Keratinocyte (primary cell): Measurements from ENCODE around the gene SYNE2. TPM values are rescaled to one million over a fixed set of nuclear protein-coding genes. Genes with fewer than 3 reads are reported as not detected.

Experiments
- DNase-seq: peaks from one replicate; pipeline ENCODE4 v3.0.0-alpha.2; 2011; ENCODE audit warnings: low read depth, missing footprints, low spot score
- FAIRE-seq: peaks from 2 replicates; lab custom pipeline; 2011; peaks lifted over from hg19 to GRCh38; lab: Jason Lieb, UNC
- H2AFZ ChIP-seq: 2 replicates; pipeline ENCODE4 v1.6.0; 2012; ENCODE audit warnings: low read length, control low read depth, inconsistent platforms; ENCODE audit not compliant: control insufficient read depth
- H3K27ac ChIP-seq: 2 replicates; pipeline ENCODE4 v1.5.1; 2011; ENCODE audit warnings: low read length; ENCODE audit not compliant: control insufficient read depth, insufficient read depth
- H3K27me3 ChIP-seq: 3 replicates; pipeline ENCODE4 v1.6.0; 2011; ENCODE audit warnings: low read length; ENCODE audit not compliant: control insufficient read depth, insufficient read depth; ENCODE audit errors: extremely low read depth
- H3K36me3 ChIP-seq, 2 experiments: 2 replicates in 1 of 2; 3 replicates in 1 of 2; pipeline ENCODE4 v1.5.1; 2011; ENCODE audit warnings: low read length in 2 of 2, mild to moderate bottlenecking in 1 of 2; ENCODE audit not compliant: control insufficient read depth in 2 of 2, insufficient read depth in 2 of 2; ENCODE audit errors: extremely low read depth in 1 of 2
- H3K4me1 ChIP-seq: 3 replicates; pipeline ENCODE4 v1.5.1; 2011; ENCODE audit warnings: low read length; ENCODE audit not compliant: control insufficient read depth, insufficient read depth; ENCODE audit errors: extremely low read depth
- H3K4me2 ChIP-seq: 3 replicates; pipeline ENCODE4 v1.6.0; 2011; ENCODE audit warnings: low read depth, low read length; ENCODE audit not compliant: control insufficient read depth, insufficient read depth; ENCODE audit errors: extremely low read depth
- H3K4me3 ChIP-seq, 3 experiments: fragments of 200-600 bp in 1 of 3; sonication (generic) in 1 of 3; 2 replicates in 2 of 3; 3 replicates in 1 of 3; pipeline ENCODE4 v1.5.1; 2011 to 2016; ENCODE audit warnings: low read length in 3 of 3, mild to moderate bottlenecking in 3 of 3, control low read depth in 2 of 3, inconsistent platforms in 1 of 3, low read depth in 1 of 3, mixed read lengths in 1 of 3, mixed run types in 1 of 3, moderate library complexity in 1 of 3; ENCODE audit not compliant: control insufficient read depth in 2 of 3, insufficient read depth in 2 of 3; ENCODE audit errors: extremely low read depth in 1 of 3
- H3K79me2 ChIP-seq: 2 replicates; pipeline ENCODE4 v1.6.0; 2012; ENCODE audit warnings: low read length; ENCODE audit not compliant: control insufficient read depth, insufficient read depth
- H3K9ac ChIP-seq: 3 replicates; pipeline ENCODE4 v1.6.0; 2011; ENCODE audit warnings: low read length; ENCODE audit not compliant: control insufficient read depth, insufficient read depth; ENCODE audit errors: extremely low read depth
- H3K9me1 ChIP-seq: 3 replicates; pipeline ENCODE4 v1.6.0; 2011; ENCODE audit warnings: low read length; ENCODE audit not compliant: control insufficient read depth, insufficient read depth; ENCODE audit errors: extremely low read depth
- H3K9me3 ChIP-seq: 2 replicates; pipeline ENCODE4 v1.5.1; 2012; ENCODE audit warnings: low read depth, low read length; ENCODE audit not compliant: control insufficient read depth
- H4K20me1 ChIP-seq: 3 replicates; pipeline ENCODE4 v1.6.0; 2011; ENCODE audit warnings: low read length; ENCODE audit not compliant: control insufficient read depth, insufficient read depth; ENCODE audit errors: extremely low read depth
- EZH2 ChIP-seq: IDR thresholded peaks from one replicate; pipeline ENCODE4 v1.6.1; 2012; ENCODE audit warnings: inconsistent platforms, mild to moderate bottlenecking, low read length, moderate library complexity
- dilution Hi-C: fragments of 300-500 bp; cut with MboI; formaldehyde crosslinking; loops from one replicate; pipeline ENCODE4 v1.7.0; 2020; ENCODE audit warnings: low sequenced_read_pairs; ENCODE audit not compliant: extremely low pct_ligation_motif_present
- polyA plus RNA-seq, 5 experiments: library from polyadenylated mRNA; depleted of rRNA in 3 of 5; stranded (reverse) in 3 of 5; stranded (forward) in 1 of 5; unstranded in 1 of 5; fragments of >200 nt; gene quantifications; 1 replicate in 1 of 5; 2 replicates in 3 of 5; 3 replicates in 1 of 5; pipeline versions ENCODE4 v1.2.1 to v1.2.3, GENCODE V29; 2011 to 2012; ENCODE audit warnings: missing spikeins in 2 of 5, low read depth in 1 of 5, low replicate concordance in 1 of 5
- TF ChIP-seq, protein P1 (sequence below), 3 experiments: IDR thresholded peaks in 1 of 3; conservative IDR thresholded peaks in 1 of 3; optimal IDR thresholded peaks in 1 of 3; 2 replicates in 2 of 3; 3 replicates in 1 of 3; pipeline versions ENCODE3 to v1.5.1; 2011; ENCODE audit warnings: low read length in 3 of 3, mild to moderate bottlenecking in 3 of 3, moderate library complexity in 2 of 3, control low read depth in 1 of 3, inconsistent platforms in 1 of 3; ENCODE audit not compliant: insufficient read depth in 2 of 3; ENCODE audit errors: extremely low read depth in 1 of 3

Gene SYNE2
- polyA plus RNA-seq, 1 donor (not counting 4 experiments of a cell fraction or from before 2014, with no cell fraction given), result 9.9 TPM

DNA sequence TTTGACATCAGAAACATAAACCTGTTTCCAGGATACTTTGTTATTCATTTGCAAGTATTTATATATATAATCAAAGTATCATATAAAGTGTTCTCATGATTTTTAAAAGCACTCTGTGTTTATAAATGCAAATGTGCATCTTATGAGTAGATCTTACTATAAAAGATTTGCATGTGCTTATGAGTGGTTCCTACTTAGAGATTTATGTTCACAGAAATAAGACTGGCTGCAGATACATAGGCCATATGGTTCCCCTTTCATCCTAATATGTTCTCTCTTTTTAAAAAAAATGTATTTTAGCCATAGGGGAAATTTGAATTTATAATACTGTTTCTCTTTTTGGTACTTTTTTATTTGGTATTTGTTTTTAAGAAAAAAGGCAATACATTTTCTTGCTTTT lies 267.2 kb downstream of the SYNE2 start:
- Histone ChIP-seq H3K9me3 (no peaks in the 10 kb centered on the region), H3K9me1 (no peaks in the 10 kb centered on the region), H3K36me3 (peaks cover 4 to 5% of the 10 kb centered on the region in 2 experiments), H2AFZ (no peak overlapping the region), H3K79me2 (no peaks in the 10 kb centered on the region), H3K27me3 (no peaks in the 10 kb centered on the region), H3K27ac (no peak overlapping the region), H3K4me1 (peaks cover 32% of the 10 kb centered on the region), H4K20me1 (no peaks in the 10 kb centered on the region), H3K4me2 (no peak overlapping the region), H3K4me3 (no peak overlapping the region), H3K9ac (no peak overlapping the region)
- no peak for TF ChIP-seq EZH2
- TF ChIP-seq, protein P1, sequence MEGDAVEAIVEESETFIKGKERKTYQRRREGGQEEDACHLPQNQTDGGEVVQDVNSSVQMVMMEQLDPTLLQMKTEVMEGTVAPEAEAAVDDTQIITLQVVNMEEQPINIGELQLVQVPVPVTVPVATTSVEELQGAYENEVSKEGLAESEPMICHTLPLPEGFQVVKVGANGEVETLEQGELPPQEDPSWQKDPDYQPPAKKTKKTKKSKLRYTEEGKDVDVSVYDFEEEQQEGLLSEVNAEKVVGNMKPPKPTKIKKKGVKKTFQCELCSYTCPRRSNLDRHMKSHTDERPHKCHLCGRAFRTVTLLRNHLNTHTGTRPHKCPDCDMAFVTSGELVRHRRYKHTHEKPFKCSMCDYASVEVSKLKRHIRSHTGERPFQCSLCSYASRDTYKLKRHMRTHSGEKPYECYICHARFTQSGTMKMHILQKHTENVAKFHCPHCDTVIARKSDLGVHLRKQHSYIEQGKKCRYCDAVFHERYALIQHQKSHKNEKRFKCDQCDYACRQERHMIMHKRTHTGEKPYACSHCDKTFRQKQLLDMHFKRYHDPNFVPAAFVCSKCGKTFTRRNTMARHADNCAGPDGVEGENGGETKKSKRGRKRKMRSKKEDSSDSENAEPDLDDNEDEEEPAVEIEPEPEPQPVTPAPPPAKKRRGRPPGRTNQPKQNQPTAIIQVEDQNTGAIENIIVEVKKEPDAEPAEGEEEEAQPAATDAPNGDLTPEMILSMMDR (optimal IDR thresholded peaks at IDR 0.05 in 1 of 3, IDR thresholded peaks at IDR 0.05 in 1 of 3, conservative IDR thresholded peaks at IDR 0.05 in 1 of 3; ENCODE audit: extremely low read depth in 1 of 3, insufficient read depth in 2 of 3, low read length in 3 of 3), result no peak
- FAIRE-seq (no peak), DNase-seq (no peak)
- dilution Hi-C loops, result no loop called here

DNA sequence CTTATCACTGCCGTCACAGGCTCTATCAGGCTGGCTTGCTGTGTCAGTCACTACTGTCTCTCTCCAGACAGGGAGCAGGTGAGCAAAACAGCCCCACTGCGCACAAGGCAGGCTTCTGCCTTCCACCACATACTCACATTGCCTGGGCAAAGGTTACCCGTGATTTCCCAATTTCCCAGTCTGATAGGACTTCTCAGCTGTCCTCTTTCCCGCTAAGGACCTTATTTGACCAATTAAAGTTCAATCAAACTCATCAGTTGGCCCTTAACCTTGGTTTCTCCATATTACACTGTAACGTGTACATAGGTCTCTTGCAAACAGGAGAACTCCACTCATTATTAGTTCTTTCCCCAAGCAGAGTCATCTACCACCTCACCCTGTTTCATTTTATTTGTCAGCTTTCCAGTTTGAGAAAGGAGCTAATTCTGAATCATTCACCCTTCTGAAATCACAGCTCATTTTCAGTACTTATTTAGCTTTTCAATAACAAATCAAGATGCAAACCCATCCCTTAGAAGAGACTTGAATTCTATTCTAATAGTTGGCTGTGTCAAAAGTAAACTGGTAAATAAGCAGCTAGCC lies 270.5 kb downstream of the SYNE2 start:
- no peak overlapping the region for H2AFZ ChIP-seq
- no peaks in the 10 kb centered on the region for H3K27me3 ChIP-seq
- H3K9ac ChIP-seq, result no peak overlapping the region
- peaks cover 14% of the 10 kb centered on the region for H3K4me1 ChIP-seq
- peaks cover 5 to 10% of the 10 kb centered on the region in 2 experiments for H3K36me3 ChIP-seq
- H3K79me2 ChIP-seq, result no peaks in the 10 kb centered on the region
- no peaks in the 10 kb centered on the region for H3K9me1 ChIP-seq
- no peaks in the 10 kb centered on the region for H4K20me1 ChIP-seq
- no peak for TF ChIP-seq EZH2
- TF ChIP-seq, protein P1 (optimal IDR thresholded peaks at IDR 0.05 in 1 of 3, IDR thresholded peaks at IDR 0.05 in 1 of 3, conservative IDR thresholded peaks at IDR 0.05 in 1 of 3; ENCODE audit: extremely low read depth in 1 of 3, insufficient read depth in 2 of 3, low read length in 3 of 3), result no peak
- no peaks in the 10 kb centered on the region for H3K9me3 ChIP-seq
- FAIRE-seq (no peak), DNase-seq (no peak)
- dilution Hi-C loops, result no loop called here
- H3K4me2 ChIP-seq, result no peak overlapping the region
- H3K27ac ChIP-seq, result no peak overlapping the region
- H3K4me3 ChIP-seq, result no peak overlapping the region
